GM18526 (cell line): ENCODE measurements around the gene FPR2.

ENCODE experiments used
- POLR2A ChIP-seq: IDR thresholded peaks from 3 replicates; pipeline ENCODE4 v1.6.1; 2011; ENCODE audit not compliant: insufficient read length; ENCODE audit errors: extremely low read depth

The FPR2 gene

GRCh38 chr19:51760697-51761356 is at the start of gene FPR2:
TSS of gene FPR2 (plus strand) at chr19:51761180. CDS start at chr19:51768659, 7,479 bp downstream.
- no peak for TF ChIP-seq POLR2A

GRCh38 chr19:51711702-51712101 is 49.3 kb upstream of the FPR2 start:
- TF ChIP-seq POLR2A: no peak

GRCh38 chr19:51712461-51713081 is 48.4 kb upstream of the FPR2 start:
- TF ChIP-seq POLR2A: no peak

- TF ChIP-seq POLR2A: no peak
Measured at GRCh38 chr19:51713319-51714285, 47.4 kb upstream of the FPR2 start.

- TF ChIP-seq POLR2A: no peak
Measured at GRCh38 chr19:51714848-51715247, 46.1 kb upstream of the FPR2 start.

GRCh38 chr19:51715850-51716249 is 45.1 kb upstream of the FPR2 start:
- no peak for TF ChIP-seq POLR2A

GRCh38 chr19:51716925-51717324 is 44.1 kb upstream of the FPR2 start:
- no peak for TF ChIP-seq POLR2A

GRCh38 chr19:51719251-51719988 is 41.6 kb upstream of the FPR2 start:
- no peak for TF ChIP-seq POLR2A

- no peak for TF ChIP-seq POLR2A
Measured at GRCh38 chr19:51721905-51722304, 39.1 kb upstream of the FPR2 start.

GRCh38 chr19:51722492-51722891 is 38.5 kb upstream of the FPR2 start:
- TF ChIP-seq POLR2A: no peak

GRCh38 chr19:51724543-51724942 is 36.4 kb upstream of the FPR2 start:
- TF ChIP-seq POLR2A: no peak

- no peak for TF ChIP-seq POLR2A
Measured at GRCh38 chr19:51726049-51726448, 34.9 kb upstream of the FPR2 start.

GRCh38 chr19:51727349-51727880 is 33.6 kb upstream of the FPR2 start:
- no peak for TF ChIP-seq POLR2A

GRCh38 chr19:51729781-51730180 is 31.2 kb upstream of the FPR2 start:
- no peak for TF ChIP-seq POLR2A
